Endometrial microvascular endothelial cells (primary cell): ENCODE results near the gene SLC25A13. TPM values are rescaled to one million over a fixed set of nuclear protein-coding genes. Genes with fewer than 3 reads are reported as not detected.

ENCODE experiments used
- in situ Hi-C: cut with HindIII; loops from 2 replicates; pipeline ENCODE4 v1.10.0; 2017; ENCODE audit warnings: low sequenced_read_pairs, low pct_unique_long_range_greater_than_20kb; ENCODE audit errors: inconsistent ontology term
- total RNA-seq: library from RNA; depleted of rRNA; stranded (reverse); fragments of >200 nt; gene quantifications from one replicate; pipeline ENCODE4 v1.2.3, GENCODE V29; 2015; ENCODE audit errors: inconsistent ontology term

The SLC25A13 gene
- total RNA-seq, 1 donor from 2014 or later: 39.2 TPM

DNA sequence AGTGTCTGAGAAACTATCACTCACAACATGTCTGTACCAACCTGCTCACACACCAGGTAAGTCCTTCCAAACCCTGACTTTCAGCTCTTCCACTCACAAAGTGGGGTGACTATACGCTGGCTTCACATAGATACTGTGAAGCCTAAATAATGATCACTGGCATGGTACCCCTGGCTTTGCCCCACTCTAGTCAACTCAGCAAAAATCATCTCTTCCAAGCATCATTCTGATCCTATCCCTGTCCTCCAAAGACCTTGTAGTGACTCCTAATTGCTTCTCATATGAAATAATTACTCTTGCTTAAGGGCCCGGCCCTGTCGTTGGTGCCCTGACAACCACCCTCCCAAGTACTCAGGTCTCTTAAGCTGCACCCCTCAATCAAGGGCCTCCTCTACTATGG lies 97.8 kb downstream of the SLC25A13 start:
- in situ Hi-C loops: no loop called here

DNA sequence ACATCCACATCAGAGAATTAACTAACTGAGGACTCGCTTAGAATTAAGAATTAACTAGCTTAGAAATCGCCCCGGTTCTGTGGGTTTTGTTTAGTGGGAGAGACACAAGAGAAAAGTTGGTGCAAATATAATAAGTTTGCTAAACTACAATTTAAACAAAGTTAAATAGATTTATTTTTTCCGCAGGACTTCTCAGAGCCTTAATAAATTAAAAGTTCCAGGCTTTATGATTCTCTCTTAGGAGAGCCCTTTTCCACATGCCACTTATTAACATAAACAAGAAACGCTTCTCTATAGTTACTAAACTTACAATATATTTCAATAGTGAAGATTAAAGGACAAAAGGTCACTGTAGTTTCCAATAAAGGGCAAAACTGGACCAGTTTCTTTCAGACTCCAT lies 100.0 kb downstream of the SLC25A13 start:
- in situ Hi-C loops: no loop called here

- in situ Hi-C loops: no loop called here
Observed at GRCh38 chr7:96219378-96220130, 102.3 kb downstream of the SLC25A13 start.

GRCh38 chr7:96218664-96219243 lies 103.1 kb downstream of the SLC25A13 start:
- in situ Hi-C loops: no loop called here

DNA sequence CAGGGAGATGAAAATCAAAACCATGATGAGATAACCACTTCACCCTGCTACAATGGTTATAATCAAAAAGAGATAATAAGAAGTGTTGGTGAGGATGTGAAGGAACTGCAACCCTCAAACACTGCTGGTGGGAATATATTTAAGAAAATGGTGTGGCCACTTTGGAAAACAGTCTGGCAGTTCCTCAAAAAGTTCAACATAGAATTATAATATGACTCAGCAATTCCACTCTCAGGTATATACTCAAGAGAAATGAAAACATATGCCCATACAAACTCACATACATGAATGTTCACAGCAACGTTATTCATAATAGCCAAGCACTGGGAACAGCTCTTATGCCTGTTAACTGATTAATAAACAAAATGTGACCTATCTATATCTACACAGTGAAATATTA lies 104.8 kb downstream of the SLC25A13 start:
- in situ Hi-C loops: no loop called here

GRCh38 chr7:96216373-96216772 lies 105.5 kb downstream of the SLC25A13 start:
- in situ Hi-C loops: no loop called here

- in situ Hi-C loops: no loop called here
Observed at GRCh38 chr7:96212474-96212873, 109.4 kb downstream of the SLC25A13 start.

DNA sequence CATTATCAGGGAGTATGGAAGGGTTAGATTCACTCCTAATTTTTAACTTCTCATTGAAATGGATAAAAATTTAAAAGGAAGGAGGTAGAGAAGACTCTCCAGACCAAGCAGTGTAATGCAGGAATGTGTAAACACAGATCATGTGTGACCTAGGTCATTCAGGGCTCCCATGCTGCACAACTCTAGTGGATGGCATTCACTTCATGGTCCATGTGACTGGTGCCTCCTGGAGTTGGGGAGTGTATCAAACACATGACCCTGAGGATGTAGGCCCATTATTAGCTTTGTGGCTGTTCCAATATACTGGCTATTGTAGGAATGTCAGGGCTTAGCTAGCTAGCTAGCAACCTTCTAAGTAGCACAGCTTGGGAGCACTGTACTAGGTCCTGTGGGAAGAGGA lies 109.9 kb downstream of the SLC25A13 start:
- in situ Hi-C loops: no loop called here

DNA sequence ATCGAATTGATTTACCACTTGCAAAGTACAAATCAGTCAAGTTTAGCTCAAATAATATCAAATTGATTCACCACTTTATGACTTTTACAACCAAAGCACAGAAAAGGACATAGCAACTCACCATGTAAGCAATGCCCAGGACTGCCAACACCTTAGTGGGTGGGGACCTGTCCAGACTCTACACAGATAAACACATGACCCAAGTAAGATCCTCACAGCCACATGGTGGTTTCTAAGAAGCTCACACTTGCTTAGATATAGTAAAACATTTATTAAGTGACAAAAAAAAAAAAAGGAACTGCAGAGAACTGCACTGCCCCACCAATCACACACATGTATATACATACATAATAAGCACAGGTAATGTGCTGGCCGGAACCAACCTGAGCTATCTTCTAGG lies 116.2 kb downstream of the SLC25A13 start:
- in situ Hi-C loops: no loop called here

GRCh38 chr7:96204601-96205000 lies 117.3 kb downstream of the SLC25A13 start:
- in situ Hi-C loops: no loop called here

- in situ Hi-C loops: no loop called here
Observed at GRCh38 chr7:96203786-96204185, 118.1 kb downstream of the SLC25A13 start.

GRCh38 chr7:96202102-96202501 lies 119.8 kb downstream of the SLC25A13 start:
- in situ Hi-C loops: no loop called here

DNA sequence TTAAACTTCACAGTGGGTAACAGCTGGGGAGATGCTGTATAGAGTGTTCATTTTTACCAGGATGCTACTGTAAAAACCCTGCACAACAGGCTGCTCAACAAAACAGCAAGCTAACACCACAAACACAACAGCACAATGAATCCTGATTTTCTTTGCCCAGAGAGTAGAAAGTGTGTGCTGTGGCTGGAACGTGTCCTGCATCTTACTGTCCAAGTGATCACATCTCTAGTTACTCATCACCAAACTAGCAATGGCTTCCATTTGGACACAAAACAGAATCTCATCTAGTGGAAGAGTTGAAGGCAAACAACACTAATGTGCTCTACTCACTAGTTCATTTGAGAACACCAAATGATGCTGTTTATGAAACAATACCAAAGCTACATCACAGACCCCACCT lies 121.2 kb downstream of the SLC25A13 start:
- in situ Hi-C loops: no loop called here

GRCh38 chr7:96199421-96199820 lies 122.5 kb downstream of the SLC25A13 start:
- in situ Hi-C loops: no loop called here

GRCh38 chr7:96198047-96198636 lies 123.8 kb downstream of the SLC25A13 start:
- in situ Hi-C loops: no loop called here

- in situ Hi-C loops: no loop called here
Observed at GRCh38 chr7:96196676-96197075, 125.2 kb downstream of the SLC25A13 start.

- in situ Hi-C loops: no loop called here
Observed at GRCh38 chr7:96189129-96189820, 132.6 kb downstream of the SLC25A13 start.

- in situ Hi-C loops: no loop called here
Observed at GRCh38 chr7:96188591-96188991, 133.3 kb downstream of the SLC25A13 start.

DNA sequence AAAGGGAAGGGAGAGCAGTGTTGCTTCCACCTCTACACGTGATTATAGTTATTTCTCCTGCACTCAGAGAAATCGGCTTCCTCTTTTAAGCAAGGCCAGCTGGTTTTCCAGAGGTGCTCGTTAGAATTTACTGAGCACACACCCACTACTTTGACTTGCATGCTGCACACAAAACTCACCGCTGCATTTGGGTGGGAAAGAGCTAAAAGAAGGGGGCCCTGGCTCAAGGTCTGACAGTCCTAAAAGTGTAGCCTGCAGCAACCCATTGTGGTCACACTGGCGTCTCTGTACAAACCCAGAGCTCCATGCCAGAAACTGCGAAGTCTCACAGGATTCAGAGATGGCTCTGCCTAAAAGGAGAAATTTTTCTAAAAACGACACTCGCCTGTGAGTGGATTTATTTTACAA lies 133.7 kb downstream of the SLC25A13 start:
- in situ Hi-C loops: no loop called here

DNA sequence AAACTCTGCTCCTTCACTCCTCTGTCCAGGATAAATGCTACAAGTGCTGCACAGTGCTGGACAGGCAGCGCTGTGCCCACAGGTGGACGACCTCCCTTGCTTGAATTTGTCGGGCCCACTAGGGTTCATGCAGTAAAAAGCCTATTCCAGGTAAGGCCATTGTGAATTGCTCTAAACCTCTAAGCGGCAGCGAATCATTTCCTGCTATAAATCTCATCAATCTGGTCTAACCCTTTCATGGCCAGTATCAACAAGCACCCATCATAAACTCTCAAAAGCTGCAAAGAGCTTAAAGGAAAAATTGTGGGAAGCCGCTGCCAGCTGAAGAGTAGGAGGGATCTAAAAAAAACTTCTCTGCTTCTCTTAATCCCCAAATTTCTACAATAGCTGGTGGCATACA lies 134.2 kb downstream of the SLC25A13 start:
- in situ Hi-C loops: no loop called here
